ENCODE results near the gene NR3C2.
"Not testable (repeated sequence)": the region's sequence is repeated elsewhere in the genome, so short reads cannot be mapped to it uniquely, and the experiment has no call there.

NR3C2 gene

DNA sequence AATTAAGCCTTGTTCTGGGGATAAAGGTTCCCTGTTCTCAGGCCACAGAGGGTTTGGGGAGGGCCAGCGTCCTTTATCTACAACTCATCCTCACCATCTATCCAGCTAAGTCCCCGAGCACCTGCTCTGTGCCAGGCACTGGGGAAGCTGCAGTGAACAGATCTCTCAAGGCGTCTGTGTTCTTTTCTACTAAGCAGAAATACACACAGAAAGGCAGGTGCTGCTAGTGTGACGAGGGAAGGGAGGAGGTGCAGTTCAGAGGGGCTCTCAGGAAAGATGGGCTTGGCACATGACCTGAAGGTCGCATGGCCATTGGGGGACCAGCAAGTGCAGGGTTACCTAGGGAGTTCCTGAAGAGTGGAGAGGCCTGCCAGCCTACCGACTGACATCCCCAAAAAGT lies 352.2 kb downstream of the NR3C2 start:
- Histone ChIP-seq H2AFZ (ENCODE audit: low read depth, low read length, severe bottlenecking) (no peak overlapping the region), H3K79me2 (ENCODE audit: insufficient read depth, low read length) (no peaks in the 10 kb centered on the region), H3K9me3 (ENCODE audit: insufficient read depth, low read length) (no peaks in the 10 kb centered on the region), H3K27ac (ENCODE audit: low read depth, low read length) (no peak overlapping the region), H3K9me2 (replicated peaks; ENCODE audit: insufficient read depth, low read length) (no peaks in the 10 kb centered on the region), H3F3A (ENCODE audit: insufficient read depth) (no peaks in the 10 kb centered on the region), H4K20me1 (ENCODE audit: low read depth, low read length) (no peaks in the 10 kb centered on the region), H3K4me3 (ENCODE audit: insufficient read depth, low read length, poor library complexity, severe bottlenecking) (no peak overlapping the region), H3K36me3 (ENCODE audit: low read length) (no peaks in the 10 kb centered on the region), H3K27me3 (ENCODE audit: low read length) (no peaks in the 10 kb centered on the region), H3K9ac (ENCODE audit: low read length) (no peak overlapping the region), H3K4me2 (ENCODE audit: low read depth, low read length, poor library complexity, severe bottlenecking) (no peak overlapping the region)
- no peak for TF ChIP-seq EZH2phosphoT487 (conservative IDR thresholded peaks at IDR 0.05; ENCODE audit: low read length)
- TF ChIP-seq, protein P1, sequence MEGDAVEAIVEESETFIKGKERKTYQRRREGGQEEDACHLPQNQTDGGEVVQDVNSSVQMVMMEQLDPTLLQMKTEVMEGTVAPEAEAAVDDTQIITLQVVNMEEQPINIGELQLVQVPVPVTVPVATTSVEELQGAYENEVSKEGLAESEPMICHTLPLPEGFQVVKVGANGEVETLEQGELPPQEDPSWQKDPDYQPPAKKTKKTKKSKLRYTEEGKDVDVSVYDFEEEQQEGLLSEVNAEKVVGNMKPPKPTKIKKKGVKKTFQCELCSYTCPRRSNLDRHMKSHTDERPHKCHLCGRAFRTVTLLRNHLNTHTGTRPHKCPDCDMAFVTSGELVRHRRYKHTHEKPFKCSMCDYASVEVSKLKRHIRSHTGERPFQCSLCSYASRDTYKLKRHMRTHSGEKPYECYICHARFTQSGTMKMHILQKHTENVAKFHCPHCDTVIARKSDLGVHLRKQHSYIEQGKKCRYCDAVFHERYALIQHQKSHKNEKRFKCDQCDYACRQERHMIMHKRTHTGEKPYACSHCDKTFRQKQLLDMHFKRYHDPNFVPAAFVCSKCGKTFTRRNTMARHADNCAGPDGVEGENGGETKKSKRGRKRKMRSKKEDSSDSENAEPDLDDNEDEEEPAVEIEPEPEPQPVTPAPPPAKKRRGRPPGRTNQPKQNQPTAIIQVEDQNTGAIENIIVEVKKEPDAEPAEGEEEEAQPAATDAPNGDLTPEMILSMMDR (IDR thresholded peaks at IDR 0.05; ENCODE audit: insufficient read depth, low read length, poor library complexity, severe bottlenecking), result no peak

GRCh38 chr4:148089624-148090023 lies 352.6 kb downstream of the NR3C2 start:
- TF ChIP-seq EZH2phosphoT487 (conservative IDR thresholded peaks at IDR 0.05; ENCODE audit: low read length), result no peak
- TF ChIP-seq, protein P1 (IDR thresholded peaks at IDR 0.05; ENCODE audit: insufficient read depth, low read length, poor library complexity, severe bottlenecking), result no peak
- Histone ChIP-seq H3K79me2 (ENCODE audit: insufficient read depth, low read length) (no peaks in the 10 kb centered on the region), H4K20me1 (ENCODE audit: low read depth, low read length) (no peaks in the 10 kb centered on the region), H3F3A (ENCODE audit: insufficient read depth) (no peaks in the 10 kb centered on the region), H3K4me2 (ENCODE audit: low read depth, low read length, poor library complexity, severe bottlenecking) (no peak overlapping the region), H3K27me3 (ENCODE audit: low read length) (no peaks in the 10 kb centered on the region), H3K36me3 (ENCODE audit: low read length) (no peaks in the 10 kb centered on the region), H2AFZ (ENCODE audit: low read depth, low read length, severe bottlenecking) (no peak overlapping the region), H3K9ac (ENCODE audit: low read length) (no peak overlapping the region), H3K9me2 (replicated peaks; ENCODE audit: insufficient read depth, low read length) (no peaks in the 10 kb centered on the region), H3K27ac (ENCODE audit: low read depth, low read length) (no peak overlapping the region), H3K9me3 (ENCODE audit: insufficient read depth, low read length) (no peaks in the 10 kb centered on the region), H3K4me3 (ENCODE audit: insufficient read depth, low read length, poor library complexity, severe bottlenecking) (no peak overlapping the region)

GRCh38 chr4:148083073-148083472 lies 359.1 kb downstream of the NR3C2 start:
- H2AFZ ChIP-seq (ENCODE audit: low read depth, low read length, severe bottlenecking); H3K9ac ChIP-seq (ENCODE audit: low read length); H3K27me3 ChIP-seq (ENCODE audit: low read length); H3K4me3 ChIP-seq (ENCODE audit: insufficient read depth, low read length, poor library complexity, severe bottlenecking); H3K9me3 ChIP-seq (ENCODE audit: insufficient read depth, low read length); H3K79me2 ChIP-seq (ENCODE audit: insufficient read depth, low read length); H3K4me2 ChIP-seq (ENCODE audit: low read depth, low read length, poor library complexity, severe bottlenecking); H4K20me1 ChIP-seq (ENCODE audit: low read depth, low read length); H3K36me3 ChIP-seq (ENCODE audit: low read length); H3F3A ChIP-seq (ENCODE audit: insufficient read depth); H3K9me2 ChIP-seq (replicated peaks; ENCODE audit: insufficient read depth, low read length); H3K27ac ChIP-seq (ENCODE audit: low read depth, low read length): not testable (repeated sequence)

DNA sequence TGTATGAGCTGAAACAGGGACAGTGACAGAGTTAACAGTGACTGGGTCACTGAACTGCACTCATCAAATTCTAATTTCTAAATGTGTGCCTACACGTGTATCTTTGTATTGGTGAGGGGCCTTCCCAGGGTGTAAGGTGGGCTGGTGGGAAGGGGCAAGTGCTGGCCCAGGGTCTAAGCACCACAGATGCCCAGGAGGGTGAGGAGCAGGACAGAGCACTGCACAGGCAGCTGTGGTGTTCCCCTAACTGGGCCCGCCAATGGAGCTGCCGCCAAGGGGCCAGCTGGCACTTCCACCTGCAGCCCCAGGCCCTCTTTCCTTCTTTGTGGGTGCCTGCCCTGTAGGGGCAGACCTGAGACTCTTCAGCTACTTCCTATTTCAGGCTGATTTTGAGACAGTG lies 360.5 kb downstream of the NR3C2 start:
- no peak overlapping the region for H2AFZ ChIP-seq (ENCODE audit: low read depth, low read length, severe bottlenecking)
- no peaks in the 10 kb centered on the region for H3F3A ChIP-seq (ENCODE audit: insufficient read depth)
- H3K36me3 ChIP-seq (ENCODE audit: low read length), result no peaks in the 10 kb centered on the region
- H3K4me2 ChIP-seq (ENCODE audit: low read depth, low read length, poor library complexity, severe bottlenecking), result no peak overlapping the region
- H3K9ac ChIP-seq (ENCODE audit: low read length), result no peak overlapping the region
- H3K9me3 ChIP-seq (ENCODE audit: insufficient read depth, low read length), result no peaks in the 10 kb centered on the region
- no peaks in the 10 kb centered on the region for H4K20me1 ChIP-seq (ENCODE audit: low read depth, low read length)
- no peaks in the 10 kb centered on the region for H3K79me2 ChIP-seq (ENCODE audit: insufficient read depth, low read length)
- H3K4me3 ChIP-seq (ENCODE audit: insufficient read depth, low read length, poor library complexity, severe bottlenecking), result no peak overlapping the region
- no peaks in the 10 kb centered on the region for H3K9me2 ChIP-seq (replicated peaks; ENCODE audit: insufficient read depth, low read length)
- H3K27ac ChIP-seq (ENCODE audit: low read depth, low read length), result no peak overlapping the region
- no peak for TF ChIP-seq EZH2phosphoT487 (conservative IDR thresholded peaks at IDR 0.05; ENCODE audit: low read length)
- TF ChIP-seq, protein P1 (IDR thresholded peaks at IDR 0.05; ENCODE audit: insufficient read depth, low read length, poor library complexity, severe bottlenecking), result no peak
- H3K27me3 ChIP-seq (ENCODE audit: low read length), result no peaks in the 10 kb centered on the region
